Adipocyte (in vitro differentiated cells): ENCODE data around the gene STYXL2.

Experiments used
- DNase-seq: peaks from one replicate; pipeline ENCODE4 v3.0.0-alpha.2; 2015; ENCODE audit warnings: low read depth
- H3K27me3 ChIP-seq: replicated peaks from 2 replicates; pipeline ENCODE4 v1.7.0; 2013; ENCODE audit warnings: mild to moderate bottlenecking, low read length, moderate library complexity; ENCODE audit not compliant: control insufficient read depth, insufficient read depth
- H3K36me3 ChIP-seq: 2 replicates; pipeline ENCODE4 v1.7.0; 2013; ENCODE audit warnings: low read length, mild to moderate bottlenecking, moderate library complexity; ENCODE audit not compliant: control insufficient read depth, insufficient read depth, severe bottlenecking
- H3K4me1 ChIP-seq: 2 replicates; pipeline ENCODE4 v1.7.0; 2013; ENCODE audit warnings: mild to moderate bottlenecking, low read length, moderate library complexity; ENCODE audit not compliant: control insufficient read depth, insufficient read depth
- H3K4me3 ChIP-seq: 2 replicates; pipeline ENCODE4 v1.7.0; 2013; ENCODE audit warnings: mild to moderate bottlenecking, low read length, moderate library complexity
- H3K9ac ChIP-seq: 2 replicates; pipeline ENCODE4 v1.7.0; 2013; ENCODE audit warnings: mild to moderate bottlenecking, low read length, moderate library complexity
- H3K9me3 ChIP-seq: 2 replicates; pipeline ENCODE4 v1.7.0; 2013; ENCODE audit warnings: mild to moderate bottlenecking, low read length, moderate library complexity; ENCODE audit not compliant: control insufficient read depth

STYXL2 gene

DNA sequence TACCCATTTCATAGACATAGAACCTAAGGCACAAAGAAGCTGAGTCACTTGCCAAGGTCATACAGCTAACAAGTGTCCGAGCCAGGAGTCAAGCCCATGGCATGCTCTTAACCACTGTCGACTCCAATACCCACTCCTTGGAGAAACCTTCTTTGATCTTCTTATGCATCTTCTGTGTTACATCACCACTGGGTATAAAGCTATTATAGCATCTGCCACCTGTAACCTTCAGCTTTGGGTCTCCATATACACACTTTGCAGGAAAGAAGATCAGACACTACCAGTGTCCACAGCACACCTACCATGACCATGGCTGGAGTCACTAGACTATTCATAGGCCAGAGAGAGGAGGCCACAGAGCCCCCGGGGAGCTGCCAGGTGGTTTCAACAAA, 32.8 kb upstream of the STYXL2 start:
- Histone ChIP-seq H3K27me3 (peaks cover 9% of the 10 kb centered on the region), H3K4me3 (no peak overlapping the region), H3K9me3 (no peaks in the 10 kb centered on the region), H3K4me1 (peaks cover 3% of the 10 kb centered on the region), H3K36me3 (no peaks in the 10 kb centered on the region), H3K9ac (no peak overlapping the region)
- no peak for DNase-seq

DNA sequence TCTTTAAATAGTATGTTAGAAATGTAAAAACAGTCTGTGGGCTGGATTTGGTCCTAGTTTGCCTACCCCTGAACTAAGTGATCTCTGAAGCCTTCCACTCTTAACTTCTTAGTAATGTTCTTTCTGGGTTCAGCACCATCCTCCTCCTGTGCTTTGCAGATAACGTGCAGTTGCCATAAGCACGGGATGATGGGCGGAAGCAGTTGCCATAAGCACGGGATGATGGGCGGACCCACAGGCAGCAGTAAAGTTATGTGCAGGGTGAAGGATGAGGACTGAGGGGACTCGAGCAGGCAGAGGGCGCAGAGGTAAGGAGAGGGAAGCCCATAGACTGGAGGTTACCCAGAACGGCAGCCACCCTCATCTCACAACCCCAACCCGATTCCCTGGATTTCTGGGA, 29.3 kb upstream of the STYXL2 start:
- H3K9ac ChIP-seq, result no peak overlapping the region
- no peak for DNase-seq
- peaks cover 16% of the 10 kb centered on the region for H3K27me3 ChIP-seq

DNA sequence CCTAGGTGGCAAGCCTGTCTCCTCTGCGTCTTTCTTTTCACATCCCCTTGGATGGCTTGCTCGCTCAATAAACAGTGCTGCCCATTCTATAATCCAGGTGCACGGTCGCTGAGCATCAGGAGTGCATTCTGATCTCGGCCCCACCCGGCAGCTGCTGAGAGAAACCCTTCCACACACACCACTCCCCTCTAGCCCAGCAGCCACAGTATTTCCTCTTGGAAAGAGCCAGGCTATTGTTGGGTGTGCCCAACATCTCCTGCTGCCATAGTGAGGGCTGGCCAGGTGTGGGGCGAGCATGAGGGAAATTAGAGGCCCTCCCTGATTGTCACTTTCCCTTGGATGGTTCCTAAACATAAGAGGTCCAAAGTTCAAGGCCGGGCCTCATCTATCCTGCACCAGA, 28.4 kb upstream of the STYXL2 start:
- Histone ChIP-seq H3K4me3 (no peak overlapping the region), H3K9ac (no peak overlapping the region), H3K9me3 (no peaks in the 10 kb centered on the region), H3K4me1 (no peaks in the 10 kb centered on the region), H3K36me3 (no peaks in the 10 kb centered on the region), H3K27me3 (peaks cover 22% of the 10 kb centered on the region)
- no peak for DNase-seq

More for the DNA sequence above, 29.3 kb upstream of the STYXL2 start:
- Histone ChIP-seq H3K9me3 (no peaks in the 10 kb centered on the region), H3K4me3 (no peak overlapping the region), H3K4me1 (no peaks in the 10 kb centered on the region), H3K36me3 (no peaks in the 10 kb centered on the region)

DNA sequence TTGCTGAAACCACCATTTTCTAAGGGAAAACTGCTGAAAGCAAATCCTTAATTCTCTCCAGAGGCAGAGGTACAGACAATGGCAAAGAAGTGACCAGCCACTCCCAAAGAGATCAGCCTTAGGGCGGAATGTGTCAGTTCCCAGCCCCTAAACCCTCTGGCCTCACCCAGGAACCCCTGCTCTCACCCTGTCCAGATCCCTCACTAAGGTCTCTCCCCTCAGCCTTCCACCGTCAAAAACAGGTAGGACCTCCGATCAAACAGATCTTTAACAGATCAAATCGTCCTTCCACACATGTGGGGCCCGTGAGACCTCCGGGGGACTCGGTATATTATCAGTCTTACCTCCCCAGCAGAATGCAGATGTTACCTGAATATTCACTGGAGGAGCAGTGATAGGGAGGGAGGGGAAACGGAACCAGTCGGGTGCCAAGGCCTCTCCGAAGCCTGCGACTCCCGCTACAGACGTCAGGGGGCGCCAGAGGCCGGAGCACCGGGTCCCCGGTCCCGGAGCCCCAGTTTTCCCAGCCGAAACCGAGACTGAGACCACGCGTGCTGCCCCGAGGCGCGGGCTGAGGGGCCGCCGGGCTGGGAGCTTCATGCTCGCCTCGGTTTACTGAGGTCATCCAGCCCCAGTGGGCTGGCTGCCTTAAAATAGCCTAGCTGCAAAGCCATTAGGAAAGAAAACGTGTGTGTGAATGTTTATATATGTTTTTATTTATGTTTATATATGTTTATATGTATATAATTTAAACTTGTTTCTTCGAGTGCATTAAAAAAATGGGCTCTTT, 27.3 kb upstream of the STYXL2 start:
- H3K4me3 ChIP-seq, result no peak overlapping the region
- no peaks in the 10 kb centered on the region for H3K4me1 ChIP-seq
- DNase-seq, result peak; percentile 86
- peak overlapping the region; percentile 46 for H3K9ac ChIP-seq
- no peaks in the 10 kb centered on the region for H3K36me3 ChIP-seq
- peaks cover 18% of the 10 kb centered on the region for H3K27me3 ChIP-seq
- no peaks in the 10 kb centered on the region for H3K9me3 ChIP-seq

DNA sequence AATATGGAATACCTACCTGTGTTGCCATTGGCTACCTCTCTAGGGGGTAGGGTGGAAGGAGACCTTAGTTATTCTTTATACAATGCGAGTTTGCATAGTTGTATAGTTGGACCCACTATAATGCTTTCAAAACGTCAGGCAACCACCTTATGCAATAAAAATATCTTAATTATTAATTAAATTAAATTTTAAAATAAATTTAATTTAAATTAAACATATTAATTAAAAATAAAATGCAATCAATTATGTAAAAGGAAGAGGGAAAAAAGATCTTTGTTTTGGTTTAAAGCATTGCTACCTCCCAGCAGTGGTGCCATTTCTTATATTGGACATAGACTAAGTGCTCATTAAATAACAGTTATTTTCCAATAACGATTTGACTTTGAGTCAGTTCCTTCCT, 26.0 kb upstream of the STYXL2 start:
- no peaks in the 10 kb centered on the region for H3K36me3 ChIP-seq
- H3K9me3 ChIP-seq, result no peaks in the 10 kb centered on the region
- no peaks in the 10 kb centered on the region for H3K4me1 ChIP-seq
- H3K9ac ChIP-seq, result no peak overlapping the region
- DNase-seq, result no peak
- H3K4me3 ChIP-seq, result no peak overlapping the region
- H3K27me3 ChIP-seq, result peaks cover 20% of the 10 kb centered on the region

DNA sequence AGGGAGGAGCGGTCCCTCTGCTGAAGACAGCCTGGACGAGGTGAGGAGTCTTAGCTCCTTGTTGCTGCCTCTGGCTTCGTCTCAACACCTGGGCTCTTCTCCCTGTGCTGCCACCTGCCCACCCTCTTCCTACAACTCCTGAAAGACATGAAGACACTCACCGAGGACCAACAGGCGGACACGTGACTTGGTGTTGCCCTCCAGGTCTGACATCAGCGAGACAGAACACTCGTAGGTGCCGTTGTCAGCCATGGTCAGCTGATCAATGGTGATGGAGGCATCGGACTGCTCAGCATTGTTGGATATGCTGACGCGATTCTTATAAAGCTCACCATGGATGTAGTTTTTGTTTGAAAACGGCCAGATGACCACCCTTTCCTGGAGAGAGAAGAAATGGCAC, 25.1 kb upstream of the STYXL2 start:
- no peaks in the 10 kb centered on the region for H3K4me1 ChIP-seq
- H3K9ac ChIP-seq, result no peak overlapping the region
- peaks cover 20% of the 10 kb centered on the region for H3K27me3 ChIP-seq
- no peaks in the 10 kb centered on the region for H3K36me3 ChIP-seq
- DNase-seq, result no peak
- H3K9me3 ChIP-seq, result no peaks in the 10 kb centered on the region
- H3K4me3 ChIP-seq, result no peak overlapping the region

DNA sequence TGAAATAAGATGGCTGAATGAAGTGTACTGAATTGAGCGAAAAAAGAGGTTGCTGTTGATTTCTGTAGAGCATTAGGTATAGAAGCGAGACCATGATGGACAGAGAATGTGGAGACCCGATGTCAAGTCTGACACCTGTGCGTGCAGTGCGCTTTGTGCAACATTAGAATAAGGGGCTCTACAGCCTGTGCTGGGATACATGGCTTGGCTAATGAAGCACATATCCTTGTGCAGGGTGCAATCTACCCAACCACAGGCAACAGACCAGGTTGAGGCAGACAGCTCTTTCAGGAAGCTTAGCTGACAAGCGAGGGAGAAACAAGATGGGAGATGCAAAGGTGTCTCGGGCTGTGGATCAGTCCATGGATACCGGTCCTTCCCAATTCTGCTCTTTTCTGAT, 22.6 kb upstream of the STYXL2 start:
- no peaks in the 10 kb centered on the region for H3K4me1 ChIP-seq
- no peak overlapping the region for H3K9ac ChIP-seq
- no peak overlapping the region for H3K4me3 ChIP-seq
- peaks cover 28% of the 10 kb centered on the region for H3K27me3 ChIP-seq
- no peaks in the 10 kb centered on the region for H3K36me3 ChIP-seq
- no peaks in the 10 kb centered on the region for H3K9me3 ChIP-seq
- DNase-seq, result no peak

DNA sequence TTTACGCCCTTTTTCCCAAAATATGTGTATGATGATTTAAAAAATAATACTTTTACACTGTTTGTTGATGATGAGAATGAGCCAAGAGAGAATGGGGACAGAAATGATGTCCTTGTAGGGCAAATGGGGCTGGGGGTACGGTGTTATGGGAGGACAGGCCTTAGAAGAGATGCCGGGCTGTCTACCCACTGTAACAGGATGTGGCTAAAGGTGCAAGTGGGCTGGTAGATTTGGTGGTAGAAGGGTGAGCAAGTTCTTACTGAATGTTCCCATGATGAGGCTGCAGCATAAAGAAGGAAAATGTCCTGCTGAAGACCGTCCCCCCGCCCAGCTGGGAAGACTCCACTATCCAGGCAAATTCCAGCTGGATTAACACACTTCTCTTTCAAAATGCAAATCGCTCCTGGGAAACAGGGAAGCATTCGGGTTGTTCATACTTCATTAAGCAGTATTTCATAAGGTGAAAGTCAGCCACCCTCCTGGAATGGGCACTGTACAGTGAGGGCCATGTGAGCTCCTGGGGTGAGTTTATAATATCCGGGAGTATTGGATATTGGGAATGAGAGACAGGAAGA, 17.7 kb upstream of the STYXL2 start:
- H3K9ac ChIP-seq, result no peak overlapping the region
- peaks cover 23% of the 10 kb centered on the region for H3K27me3 ChIP-seq
- no peak for DNase-seq
- no peaks in the 10 kb centered on the region for H3K9me3 ChIP-seq
- no peaks in the 10 kb centered on the region for H3K4me1 ChIP-seq
- H3K4me3 ChIP-seq, result no peak overlapping the region
- no peaks in the 10 kb centered on the region for H3K36me3 ChIP-seq

DNA sequence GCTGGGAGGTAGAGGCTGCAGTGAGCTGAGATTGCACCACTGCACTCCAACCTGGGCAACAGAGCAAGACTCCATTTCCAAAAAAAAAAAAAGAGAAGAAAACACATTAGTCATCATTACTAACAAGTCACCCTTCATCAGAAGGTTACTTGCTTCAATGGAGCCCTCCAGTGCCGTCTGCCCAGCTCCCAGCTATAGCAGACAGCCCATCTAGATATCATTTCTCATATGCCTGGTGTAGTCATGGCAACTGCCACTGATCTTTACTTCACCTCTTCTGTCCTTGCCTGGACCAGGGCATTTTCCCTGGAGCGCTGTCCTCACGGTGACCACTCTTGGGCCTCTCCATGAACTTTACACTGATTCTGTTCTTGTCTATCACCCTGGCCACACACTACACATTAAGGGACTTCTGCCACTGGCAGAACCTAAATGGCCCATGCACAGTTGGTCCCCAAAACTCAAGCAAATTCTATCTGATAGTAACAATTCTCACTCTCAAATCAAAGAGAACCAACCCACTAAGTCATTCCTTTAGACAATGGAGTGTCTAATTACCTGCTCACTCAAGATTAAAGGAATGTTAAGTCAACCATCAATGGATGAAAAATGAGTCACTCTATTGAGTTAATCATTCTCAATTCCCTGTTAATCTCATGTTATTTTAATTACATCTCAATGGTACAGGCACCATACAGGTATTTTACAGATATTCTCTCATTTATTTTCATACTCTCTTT, 16.6 kb upstream of the STYXL2 start:
- DNase-seq, result no peak
- H3K27me3 ChIP-seq, result peaks cover 30% of the 10 kb centered on the region
- H3K9me3 ChIP-seq, result no peaks in the 10 kb centered on the region
- no peaks in the 10 kb centered on the region for H3K4me1 ChIP-seq
- H3K9ac ChIP-seq, result no peak overlapping the region
- no peak overlapping the region for H3K4me3 ChIP-seq
- H3K36me3 ChIP-seq, result no peaks in the 10 kb centered on the region

DNA sequence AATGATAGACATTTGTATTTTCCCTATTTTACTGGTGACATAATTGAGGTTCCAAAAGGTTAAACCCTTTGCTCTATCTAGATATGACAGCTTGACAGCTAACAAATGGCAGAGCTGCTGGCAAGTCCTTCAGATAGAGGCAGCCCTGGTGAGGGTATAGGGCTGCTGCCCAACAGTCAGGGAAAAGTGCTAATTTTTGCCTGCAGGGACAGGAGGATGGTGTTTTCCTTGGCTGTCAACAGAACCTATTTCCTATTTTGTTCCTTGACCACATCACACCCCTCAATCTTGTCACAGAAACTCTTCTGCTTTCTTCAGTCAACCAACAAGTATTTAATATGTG, 16.0 kb upstream of the STYXL2 start:
- Histone ChIP-seq H3K9me3 (no peaks in the 10 kb centered on the region), H3K4me1 (no peaks in the 10 kb centered on the region), H3K27me3 (peaks cover 35% of the 10 kb centered on the region), H3K36me3 (no peaks in the 10 kb centered on the region), H3K9ac (no peak overlapping the region), H3K4me3 (no peak overlapping the region)
- DNase-seq, result no peak

DNA sequence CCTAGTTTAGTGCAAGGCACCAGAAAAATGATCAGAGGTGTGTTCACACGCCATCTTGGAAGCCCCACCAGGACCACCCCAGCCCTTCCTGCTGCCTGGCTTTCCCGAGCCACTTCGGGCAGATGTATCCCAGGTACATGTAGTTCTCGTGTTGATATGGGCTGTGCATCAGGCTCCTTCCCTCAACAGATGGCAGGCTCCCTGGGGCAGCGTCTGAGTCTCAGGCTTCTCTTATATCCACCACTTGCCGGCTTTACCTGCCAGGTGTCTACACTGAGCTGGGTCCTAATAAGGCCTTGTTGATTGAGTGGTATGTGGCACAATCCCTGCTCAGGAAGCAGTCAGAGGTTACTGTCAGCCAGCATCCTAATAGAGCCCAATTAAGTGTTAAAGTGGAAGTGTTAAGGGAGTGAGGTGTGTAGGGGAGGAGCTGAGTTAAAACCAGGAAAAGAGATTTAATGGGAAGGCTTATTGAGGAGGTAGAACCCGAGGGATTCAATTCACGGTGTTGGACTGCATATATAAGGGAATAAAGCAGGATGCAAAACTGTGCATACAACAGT, 12.2 kb upstream of the STYXL2 start:
- DNase-seq, result no peak
- H3K27me3 ChIP-seq, result peaks cover 48% of the 10 kb centered on the region
- no peaks in the 10 kb centered on the region for H3K4me1 ChIP-seq
- no peak overlapping the region for H3K9ac ChIP-seq
- H3K9me3 ChIP-seq, result no peaks in the 10 kb centered on the region
- no peaks in the 10 kb centered on the region for H3K36me3 ChIP-seq
- no peak overlapping the region for H3K4me3 ChIP-seq
